Measurements from ENCODE around the gene HDLBP.

- TF ChIP-seq GATA2 (IDR thresholded peaks at IDR 0.05; ENCODE audit: low read depth, low read length) (no peak), GATA3 (IDR thresholded peaks at IDR 0.05; ENCODE audit: low read depth, low read length) (no peak)
Observed at GRCh38 chr2:241202268-241202585, 113.2 kb downstream of the HDLBP start.

Measured in SH-SY5Y (cell line).